ENCODE data around the gene GLMN. TPM values are rescaled to one million over a fixed set of nuclear protein-coding genes. Genes with fewer than 3 reads are reported as not detected.

Gene GLMN
- 1 to 10 TPM; 3.0 to 7.2 (median 5.6) TPM for total RNA-seq
- 10 to 100 TPM in 1 of 2 donors, 1 to 10 TPM in 1; 5.8 to 11.0 TPM for polyA plus RNA-seq
- long read RNA-seq, donor 1, transcript GLMN-201 (19 exons, 1,995 nt) = major isoform, 8 of 10 reads
- long read RNA-seq, donor 1, partial matches to known transcripts = 1 of 10 reads
- long read RNA-seq, donor 1, other reads (novel, unspliced or antisense) = 1 of 10 reads
- long read RNA-seq, donor 2, transcript GLMN-201 (19 exons, 1,995 nt) = major isoform, 23 of 35 reads
- long read RNA-seq, donor 2, partial matches to known transcripts = 2 of 35 reads
- long read RNA-seq, donor 2, other reads (novel, unspliced or antisense) = 10 of 35 reads
- long read RNA-seq, donor 3, transcript GLMN-201 (19 exons, 1,995 nt) = major isoform, 8 of 14 reads
- long read RNA-seq, donor 3, partial matches to known transcripts = 0 of 14 reads
- long read RNA-seq, donor 3, other reads (novel, unspliced or antisense) = 6 of 14 reads

- Histone ChIP-seq H3K36me3 (peaks cover 0 to 43% (median 41%) of the 10 kb centered on the region in 9 donors), H3K9me3 (no peaks in the 10 kb centered on the region), H3K4me3 (peak within 1 kb of the TSS; percentile 59 to 97 (median 86)), H3K27ac (peak within 1 kb of the TSS; percentile 85 to 95 (median 92)), H3K27me3 (no peaks in the 10 kb centered on the region), H3K4me1 (peaks cover 0 to 23% (median 13%) of the 10 kb centered on the region in 12 donors)
- intact Hi-C loops (cut with DNase I) = loop anchor here in 8 of 10 donors (5.0 to 10.0 kb wide), 5 partner anchors 304 to 1014 kb away; partner anchors contain the start of gene CDC7 (in 3 of the 8)
- ATAC-seq (peak; percentile 98 to 100 (median 100)), DNase-seq (peak; percentile 79 to 91 (median 85))
- WGBS, 4 donors = 0% methylated on average over 37 to 76 of the region's 76 CpGs
- peak in 5 of 12 donors; percentile 5 to 36 (median 12) for TF ChIP-seq CTCF (IDR thresholded peaks at IDR 0.05)
- peak; percentile 76 to 92 for TF ChIP-seq POLR2A (IDR thresholded peaks at IDR 0.05)
Measured at GRCh38 chr1:92298573-92299476, at the start of gene GLMN, which contains the start of gene RPAP2. Gene GLMN (minus strand): TSS chr1:92298987. CDS start chr1:92297999, 988 bp downstream. Gene RPAP2 (plus strand): TSS chr1:92299059. CDS start chr1:92299074, 15 bp downstream.

GRCh38 chr1:92346866-92347640 lies 48.3 kb upstream of the GLMN start:
- no peak for DNase-seq
- H3K27me3 ChIP-seq = no peaks in the 10 kb centered on the region
- no peaks in the 10 kb centered on the region for H3K4me1 ChIP-seq
- 80 to 93% (median 86%) methylated on average over 1 of the region's 1 CpG for WGBS, 4 donors
- intact Hi-C loops (cut with DNase I) = no loop called here
- ATAC-seq = no peak
- peaks cover 0 to 75% (median 47%) of the 10 kb centered on the region in 9 donors for H3K36me3 ChIP-seq
- H3K27ac ChIP-seq = no peak overlapping the region
- TF ChIP-seq POLR2A (IDR thresholded peaks at IDR 0.05) (no peak), CTCF (IDR thresholded peaks at IDR 0.05) (no peak)
- H3K9me3 ChIP-seq = peaks cover 0 to 8% (median 0%) of the 10 kb centered on the region in 12 donors
- H3K4me3 ChIP-seq = no peak overlapping the region

- ATAC-seq (no peak), DNase-seq (no peak)
- intact Hi-C loops (cut with DNase I) = no loop called here
- H3K27ac ChIP-seq = no peak overlapping the region
- TF ChIP-seq CTCF (IDR thresholded peaks at IDR 0.05) (no peak), POLR2A (IDR thresholded peaks at IDR 0.05) (no peak)
- H3K4me1 ChIP-seq = no peaks in the 10 kb centered on the region
- 84 to 88% (median 86%) methylated on average over 3 of the region's 3 CpGs for WGBS, 4 donors
- H3K27me3 ChIP-seq = no peaks in the 10 kb centered on the region
- peaks cover 0 to 62% (median 37%) of the 10 kb centered on the region in 9 donors for H3K36me3 ChIP-seq
- no peaks in the 10 kb centered on the region for H3K9me3 ChIP-seq
- H3K4me3 ChIP-seq = no peak overlapping the region
Measured at GRCh38 chr1:92343061-92343460, 44.3 kb upstream of the GLMN start.
